Dorsolateral prefrontal cortex (tissue), 118 donors: ENCODE measurements around the gene PATE4. TPM values are rescaled to one million over a fixed set of nuclear protein-coding genes. Genes with fewer than 3 reads are reported as not detected.

Experiments
- total RNA-seq, 120 experiments: library from RNA; stranded (reverse); gene quantifications; one replicate each; pipeline versions ENCODE4 v1.2.3 to v1.2.4, GENCODE V29; 2022

The PATE4 gene
- total RNA-seq, 120 experiments from 2014 or later, result not detected

Other genes starting within 250 kb of the PATE4 start
- 10 to 100 TPM; 34.3 to 77.7 (median 52.4) TPM for gene STT3A, start 240.5 kb upstream of the PATE4 start, total RNA-seq
- 1 to 10 TPM in 119 of 120 experiments, under 1 TPM in 1; 0.86 to 8.1 (median 3.5) TPM for gene CHEK1, start 208.2 kb upstream of the PATE4 start, total RNA-seq
- 1 to 10 TPM in 86 of 120 experiments, under 1 TPM in 33, not detected in 1; 0.21 to 3.3 (median 1.4) TPM for gene ACRV1, start 152.5 kb upstream of the PATE4 start, total RNA-seq
- not detected for gene PATE1, start 87.0 kb upstream of the PATE4 start, total RNA-seq
- 1 to 10 TPM in 109 of 120 experiments, under 1 TPM in 11; 0.41 to 5.0 (median 1.9) TPM for gene PATE2, start 54.5 kb upstream of the PATE4 start, total RNA-seq
- gene PATE3, start 45.2 kb upstream of the PATE4 start, total RNA-seq, result not detected
- gene HYLS1, start 54.4 kb downstream of the PATE4 start, total RNA-seq, result 10 to 100 TPM in 39 of 120 experiments, 1 to 10 TPM in 81; 4.1 to 13.5 (median 9.1) TPM
- 10 to 100 TPM in 20 of 120 experiments, 1 to 10 TPM in 100; 3.9 to 13.9 (median 7.6) TPM for gene PUS3, start 69.9 kb downstream of the PATE4 start, total RNA-seq
- gene DDX25, start 71.2 kb downstream of the PATE4 start, total RNA-seq, result 10 to 100 TPM; 15.1 to 53.1 (median 36.7) TPM
- under 1 TPM in 2 of 120 experiments, not detected in 118; 0.09 to 0.11 TPM for gene VSIG10L2, start 112.7 kb downstream of the PATE4 start, total RNA-seq
- gene CDON, start 229.6 kb downstream of the PATE4 start, total RNA-seq, result 10 to 100 TPM; 10.0 to 38.0 (median 18.7) TPM